IPS-20b (cell line): ENCODE measurements around the gene COX19.
"Not testable (repeated sequence)": the region's sequence is repeated elsewhere in the genome, so short reads cannot be mapped to it uniquely, and the experiment has no call there.

Source experiments
- H3K27ac ChIP-seq: one replicate; pipeline ENCODE4 v1.5.1; 2013; ENCODE audit warnings: low read length
- H3K27me3 ChIP-seq: 2 replicates; pipeline ENCODE4 v1.6.1; 2013; ENCODE audit warnings: mild to moderate bottlenecking, low read length, inconsistent platforms; ENCODE audit not compliant: insufficient read depth
- H3K36me3 ChIP-seq: 2 replicates; pipeline ENCODE4 v1.6.1; 2013; ENCODE audit warnings: low read depth, mild to moderate bottlenecking, inconsistent platforms, low read length, moderate library complexity; ENCODE audit not compliant: insufficient read depth
- H3K4me1 ChIP-seq: 2 replicates; pipeline ENCODE4 v1.6.1; 2013; ENCODE audit warnings: mild to moderate bottlenecking, control low read depth, inconsistent platforms, low read length, moderate library complexity; ENCODE audit not compliant: insufficient read depth
- H3K4me3 ChIP-seq: 2 replicates; pipeline ENCODE4 v1.5.1; 2013; ENCODE audit warnings: mild to moderate bottlenecking, low read length, inconsistent platforms
- H3K9ac ChIP-seq: 2 replicates; pipeline ENCODE4 v1.6.1; 2013; ENCODE audit warnings: low read depth, mild to moderate bottlenecking, inconsistent platforms, low read length, moderate library complexity
- H3K9me3 ChIP-seq: 2 replicates; pipeline ENCODE4 v1.6.1; 2013; ENCODE audit warnings: mild to moderate bottlenecking, low read depth, low read length, inconsistent platforms; ENCODE audit not compliant: insufficient read depth

The COX19 gene

GRCh38 chr7:1008733-1009363 is 33.5 kb upstream of the COX19 start:
- no peak overlapping the region for H3K9ac ChIP-seq
- H3K27ac ChIP-seq = no peak overlapping the region
- no peak overlapping the region for H3K4me3 ChIP-seq
- no peaks in the 10 kb centered on the region for H3K9me3 ChIP-seq
- no peaks in the 10 kb centered on the region; the same call in 1 of the 2 replicates for H3K36me3 ChIP-seq
- H3K27me3 ChIP-seq = no peaks in the 10 kb centered on the region
- no peaks in the 10 kb centered on the region for H3K4me1 ChIP-seq

GRCh38 chr7:1007901-1008300 is 32.6 kb upstream of the COX19 start:
- Histone ChIP-seq H3K9me3 (no peaks in the 10 kb centered on the region), H3K27ac (no peak overlapping the region), H3K4me1 (no peaks in the 10 kb centered on the region), H3K9ac (no peak overlapping the region), H3K27me3 (no peaks in the 10 kb centered on the region), H3K4me3 (no peak overlapping the region), H3K36me3 (no peaks in the 10 kb centered on the region; the same call in 1 of the 2 replicates)

GRCh38 chr7:1005303-1005702 is 30.0 kb upstream of the COX19 start:
- no peaks in the 10 kb centered on the region for H3K9me3 ChIP-seq
- H3K4me3 ChIP-seq = no peak overlapping the region
- H3K36me3 ChIP-seq = no peaks in the 10 kb centered on the region; the same call in 1 of the 2 replicates
- no peaks in the 10 kb centered on the region for H3K4me1 ChIP-seq
- no peaks in the 10 kb centered on the region for H3K27me3 ChIP-seq
- no peak overlapping the region for H3K27ac ChIP-seq
- H3K9ac ChIP-seq = no peak overlapping the region

GRCh38 chr7:1004018-1004852 is 28.9 kb upstream of the COX19 start:
- H3K4me1 ChIP-seq = no peaks in the 10 kb centered on the region
- H3K27me3 ChIP-seq = no peaks in the 10 kb centered on the region
- no peaks in the 10 kb centered on the region; the same call in 1 of the 2 replicates for H3K36me3 ChIP-seq
- H3K9ac ChIP-seq = no peak overlapping the region
- no peaks in the 10 kb centered on the region for H3K9me3 ChIP-seq
- H3K4me3 ChIP-seq = no peak overlapping the region
- no peak overlapping the region for H3K27ac ChIP-seq

GRCh38 chr7:1002445-1002844 is 27.1 kb upstream of the COX19 start:
- H3K9ac ChIP-seq, H3K27ac ChIP-seq, H3K27me3 ChIP-seq, H3K4me3 ChIP-seq, H3K36me3 ChIP-seq, H3K9me3 ChIP-seq, H3K4me1 ChIP-seq: not testable (repeated sequence)

GRCh38 chr7:1002026-1002425 is 26.7 kb upstream of the COX19 start:
- H3K9me3 ChIP-seq, H3K27ac ChIP-seq, H3K4me3 ChIP-seq, H3K36me3 ChIP-seq, H3K27me3 ChIP-seq, H3K4me1 ChIP-seq, H3K9ac ChIP-seq: not testable (repeated sequence)

GRCh38 chr7:1001069-1001770 is 25.9 kb upstream of the COX19 start:
- not testable (repeated sequence) for H3K27me3 ChIP-seq, H3K27ac ChIP-seq, H3K4me3 ChIP-seq, H3K4me1 ChIP-seq, H3K9me3 ChIP-seq, H3K9ac ChIP-seq, H3K36me3 ChIP-seq

- Histone ChIP-seq H3K9ac (no peak overlapping the region), H3K9me3 (no peaks in the 10 kb centered on the region), H3K4me1 (no peaks in the 10 kb centered on the region), H3K27ac (no peak overlapping the region), H3K27me3 (no peaks in the 10 kb centered on the region), H3K36me3 (no peaks in the 10 kb centered on the region), H3K4me3 (no peak overlapping the region)
These were observed 24.9 kb upstream of the COX19 start for GRCh38 chr7:999941-1000935.

GRCh38 chr7:999149-999879 is 24.0 kb upstream of the COX19 start:
- H3K4me3 ChIP-seq = no peak overlapping the region
- no peaks in the 10 kb centered on the region for H3K9me3 ChIP-seq
- H3K36me3 ChIP-seq = no peaks in the 10 kb centered on the region
- no peaks in the 10 kb centered on the region for H3K27me3 ChIP-seq
- H3K9ac ChIP-seq = no peak overlapping the region
- H3K27ac ChIP-seq = no peak overlapping the region
- H3K4me1 ChIP-seq = no peaks in the 10 kb centered on the region

- no peak overlapping the region for H3K4me3 ChIP-seq
- H3K27ac ChIP-seq = no peak overlapping the region
- no peaks in the 10 kb centered on the region for H3K27me3 ChIP-seq
- H3K36me3 ChIP-seq = no peaks in the 10 kb centered on the region
- H3K9ac ChIP-seq = no peak overlapping the region
- no peaks in the 10 kb centered on the region for H3K4me1 ChIP-seq
- no peaks in the 10 kb centered on the region for H3K9me3 ChIP-seq
These were observed 22.4 kb upstream of the COX19 start for GRCh38 chr7:997404-998395.
